IMR-90 (cell line): Measurements from ENCODE around the gene RFT1.

Source experiments
- CEBPB ChIP-seq: IDR thresholded peaks from 2 replicates; pipeline ENCODE4 v1.6.1; 2012; ENCODE audit warnings: low read depth, low read length, improper control_type of control experiment
- CTCF ChIP-seq: conservative IDR thresholded peaks from 2 replicates; pipeline ENCODE4 v1.5.1; 2012; ENCODE audit warnings: mild to moderate bottlenecking, low read depth, low read length, improper control_type of control experiment
- MAFK ChIP-seq: IDR thresholded peaks from 2 replicates; pipeline ENCODE4 v1.6.1; 2012; ENCODE audit warnings: low read depth, low read length, improper control_type of control experiment
- MAZ ChIP-seq: IDR thresholded peaks from 2 replicates; pipeline ENCODE4 v1.6.1; 2012; ENCODE audit warnings: low read depth, mild to moderate bottlenecking, low read length, improper control_type of control experiment, moderate library complexity, borderline replicate concordance
- MXI1 ChIP-seq: IDR thresholded peaks from 2 replicates; pipeline ENCODE4 v1.6.1; 2012; ENCODE audit warnings: low read depth, mild to moderate bottlenecking, low read length, moderate library complexity, borderline replicate concordance
- POLR2A ChIP-seq: IDR thresholded peaks from 2 replicates; pipeline ENCODE4 v1.6.1; 2012; ENCODE audit warnings: mild to moderate bottlenecking, low read depth, low read length
- RFX5 ChIP-seq: IDR thresholded peaks from 2 replicates; pipeline ENCODE4 v1.8.0; 2012; ENCODE audit warnings: low read depth, mild to moderate bottlenecking, low read length, moderate library complexity
- SMC3 ChIP-seq: fragments of 150-350 bp; IDR thresholded peaks from 2 replicates; pipeline ENCODE4 v1.6.1; 2016; ENCODE audit warnings: low read depth, mild to moderate bottlenecking, antibody characterized with exemption, low read length, moderate library complexity
- USF2 ChIP-seq: fragments of 150-350 bp; IDR thresholded peaks from 2 replicates; pipeline ENCODE4 v1.6.1; 2017; ENCODE audit warnings: mild to moderate bottlenecking, antibody characterized with exemption, low read length, low read depth

GRCh38 chr3:53044371-53044710 is 85.9 kb downstream of the RFT1 start:
- TF ChIP-seq USF2 (no peak), CTCF (no peak), CEBPB (no peak), MAZ (no peak), SMC3 (no peak), POLR2A (no peak), RFX5 (no peak), MXI1 (no peak), MAFK (no peak)
